ENCODE data around the gene GRN. TPM values are rescaled to one million over a fixed set of nuclear protein-coding genes. Genes with fewer than 3 reads are reported as not detected.

The GRN gene
- total RNA-seq, 1 donor, result 382 TPM

DNA sequence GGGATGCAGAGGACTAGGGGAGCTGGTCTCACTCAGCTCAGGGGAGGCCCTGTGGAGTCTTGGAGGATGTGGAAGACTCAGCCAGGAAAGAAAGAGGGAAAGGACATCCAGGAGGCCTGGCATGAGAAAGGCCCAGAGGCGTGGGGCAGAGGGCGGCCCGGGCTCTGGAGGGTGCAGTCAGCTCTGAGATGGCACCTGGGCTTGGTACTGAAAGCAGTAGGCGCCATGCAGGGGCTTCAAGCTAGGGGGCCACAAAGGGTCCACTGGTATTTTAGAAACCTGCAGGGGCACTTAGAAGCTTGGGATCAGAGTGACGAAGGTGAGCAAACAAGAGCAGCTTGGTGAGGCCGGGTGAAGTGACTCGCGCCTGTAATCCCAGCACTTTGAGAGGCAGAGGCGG lies 13.0 kb downstream of the GRN start:
- Histone ChIP-seq H4K20me1 (ENCODE audit: insufficient read depth, low read length) (no peaks in the 10 kb centered on the region), H3K36me3 (ENCODE audit: insufficient read depth, low read length) (no peaks in the 10 kb centered on the region), H2AFZ (ENCODE audit: low read length) (no peak overlapping the region), H3K4me3 (ENCODE audit: insufficient read depth, low read length) (no peak overlapping the region), H3K79me2 (ENCODE audit: insufficient read depth, low read length) (no peaks in the 10 kb centered on the region), H3K9me3 (ENCODE audit: low read depth, low read length) (no peaks in the 10 kb centered on the region), H3K4me1 (ENCODE audit: insufficient read depth, low read length) (no peaks in the 10 kb centered on the region), H3K27ac (ENCODE audit: low read depth, low read length) (no peak overlapping the region), H3K4me2 (ENCODE audit: insufficient read depth, low read length) (no peak overlapping the region), H3K27me3 (ENCODE audit: insufficient read depth, low read length) (peaks cover 3% of the 10 kb centered on the region)
- TF ChIP-seq, protein P1, sequence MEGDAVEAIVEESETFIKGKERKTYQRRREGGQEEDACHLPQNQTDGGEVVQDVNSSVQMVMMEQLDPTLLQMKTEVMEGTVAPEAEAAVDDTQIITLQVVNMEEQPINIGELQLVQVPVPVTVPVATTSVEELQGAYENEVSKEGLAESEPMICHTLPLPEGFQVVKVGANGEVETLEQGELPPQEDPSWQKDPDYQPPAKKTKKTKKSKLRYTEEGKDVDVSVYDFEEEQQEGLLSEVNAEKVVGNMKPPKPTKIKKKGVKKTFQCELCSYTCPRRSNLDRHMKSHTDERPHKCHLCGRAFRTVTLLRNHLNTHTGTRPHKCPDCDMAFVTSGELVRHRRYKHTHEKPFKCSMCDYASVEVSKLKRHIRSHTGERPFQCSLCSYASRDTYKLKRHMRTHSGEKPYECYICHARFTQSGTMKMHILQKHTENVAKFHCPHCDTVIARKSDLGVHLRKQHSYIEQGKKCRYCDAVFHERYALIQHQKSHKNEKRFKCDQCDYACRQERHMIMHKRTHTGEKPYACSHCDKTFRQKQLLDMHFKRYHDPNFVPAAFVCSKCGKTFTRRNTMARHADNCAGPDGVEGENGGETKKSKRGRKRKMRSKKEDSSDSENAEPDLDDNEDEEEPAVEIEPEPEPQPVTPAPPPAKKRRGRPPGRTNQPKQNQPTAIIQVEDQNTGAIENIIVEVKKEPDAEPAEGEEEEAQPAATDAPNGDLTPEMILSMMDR (IDR thresholded peaks at IDR 0.05; ENCODE audit: extremely low read depth, low read depth, low read length), result no peak
- DNase-seq (ENCODE audit: insufficient read length, low spot score, missing footprints), result peak; percentile 56

DNA sequence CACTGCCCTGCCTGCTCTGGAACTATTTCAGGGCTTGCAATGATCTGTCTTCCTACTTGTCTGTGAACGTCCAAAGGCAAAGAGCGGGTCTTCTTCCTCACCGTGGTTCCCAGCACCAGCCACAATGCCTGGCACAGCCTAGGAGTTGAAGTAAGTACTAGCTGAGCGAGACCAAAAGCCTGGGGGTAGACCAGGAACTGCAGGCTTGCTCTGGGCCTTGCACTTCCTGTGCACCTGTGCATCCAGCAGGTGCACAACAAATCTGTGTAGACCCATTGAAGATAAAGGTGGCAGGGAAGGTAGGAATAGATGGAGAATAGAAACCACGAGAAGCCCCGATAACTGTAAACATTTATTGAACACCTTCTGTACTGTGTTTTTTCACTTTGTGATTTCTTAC lies 13.9 kb downstream of the GRN start:
- no peaks in the 10 kb centered on the region for H4K20me1 ChIP-seq (ENCODE audit: insufficient read depth, low read length)
- H3K4me2 ChIP-seq (ENCODE audit: insufficient read depth, low read length), result no peak overlapping the region

DNA sequence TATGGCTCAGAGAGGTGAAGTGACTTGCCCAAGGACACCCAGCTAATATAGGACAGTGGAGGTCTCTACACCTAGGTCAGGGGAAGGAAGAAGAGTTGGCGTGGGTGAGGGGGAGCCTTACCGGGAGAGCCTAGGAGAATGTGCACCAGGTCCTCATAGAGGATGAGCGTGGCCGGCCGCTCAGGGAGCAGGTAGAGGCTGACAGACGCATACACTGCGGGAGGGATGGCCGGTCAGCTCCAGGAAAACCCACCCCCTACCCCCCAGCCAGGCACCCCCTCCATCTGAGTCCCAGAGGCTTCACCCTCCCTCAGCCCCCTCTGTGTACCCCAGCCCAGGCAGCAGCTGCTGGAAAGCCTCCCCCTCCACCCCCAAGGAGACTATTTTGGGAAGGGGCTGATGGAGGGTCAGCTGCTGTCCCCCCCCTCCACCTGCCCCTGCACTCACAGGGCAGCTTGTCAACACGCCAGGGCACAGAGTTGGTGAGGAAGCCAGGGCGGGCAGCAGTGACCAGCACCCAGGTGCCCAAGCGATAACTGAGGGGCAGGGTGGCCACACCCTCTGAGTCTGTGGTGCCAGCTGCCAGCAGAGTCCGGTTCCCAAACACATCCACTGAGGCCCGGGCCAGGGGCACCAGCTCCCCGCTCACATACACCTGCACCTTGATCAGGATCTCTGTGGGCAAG lies 14.5 kb downstream of the GRN start:
- DNase-seq (ENCODE audit: insufficient read length, low spot score, missing footprints), result peak; percentile 68
- H4K20me1 ChIP-seq (ENCODE audit: insufficient read depth, low read length), result no peaks in the 10 kb centered on the region

More for the DNA sequence above, 13.9 kb downstream of the GRN start:
- no peaks in the 10 kb centered on the region for H3K79me2 ChIP-seq (ENCODE audit: insufficient read depth, low read length)
- no peak overlapping the region for H3K4me3 ChIP-seq (ENCODE audit: insufficient read depth, low read length)
- no peak overlapping the region for H2AFZ ChIP-seq (ENCODE audit: low read length)
- no peak overlapping the region for H3K27ac ChIP-seq (ENCODE audit: low read depth, low read length)
- no peaks in the 10 kb centered on the region for H3K4me1 ChIP-seq (ENCODE audit: insufficient read depth, low read length)
- H3K9me3 ChIP-seq (ENCODE audit: low read depth, low read length), result no peaks in the 10 kb centered on the region
- TF ChIP-seq, protein P1 (IDR thresholded peaks at IDR 0.05; ENCODE audit: extremely low read depth, low read depth, low read length), result no peak
- no peaks in the 10 kb centered on the region for H3K36me3 ChIP-seq (ENCODE audit: insufficient read depth, low read length)
- DNase-seq (ENCODE audit: insufficient read length, low spot score, missing footprints), result peak; percentile 36
- peaks cover 3% of the 10 kb centered on the region for H3K27me3 ChIP-seq (ENCODE audit: insufficient read depth, low read length)

DNA sequence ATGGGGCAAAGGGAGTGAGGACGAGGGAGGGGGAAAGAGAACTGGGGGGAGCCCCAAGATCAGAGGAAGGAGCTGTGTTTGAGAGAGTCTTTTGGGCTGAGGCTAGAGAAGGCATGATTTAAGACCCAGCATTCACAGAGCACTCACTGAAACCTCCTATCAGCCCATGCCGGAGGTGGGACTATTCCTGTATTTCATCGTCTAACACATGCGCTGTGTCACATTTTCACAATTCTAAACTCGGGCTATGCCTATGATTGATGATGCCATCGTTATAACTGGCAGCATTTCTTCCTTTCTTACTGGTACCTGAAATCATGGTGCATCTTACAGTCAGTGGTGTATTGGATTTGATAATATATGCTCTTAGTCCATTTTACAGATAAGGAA lies 15.0 kb downstream of the GRN start:
- no peaks in the 10 kb centered on the region for H3K79me2 ChIP-seq (ENCODE audit: insufficient read depth, low read length)
- no peaks in the 10 kb centered on the region for H3K36me3 ChIP-seq (ENCODE audit: insufficient read depth, low read length)
- H3K4me3 ChIP-seq (ENCODE audit: insufficient read depth, low read length), result no peak overlapping the region
- H2AFZ ChIP-seq (ENCODE audit: low read length), result no peak overlapping the region
- no peaks in the 10 kb centered on the region for H3K4me1 ChIP-seq (ENCODE audit: insufficient read depth, low read length)
- peaks cover 3% of the 10 kb centered on the region for H3K27me3 ChIP-seq (ENCODE audit: insufficient read depth, low read length)
- TF ChIP-seq, protein P1 (IDR thresholded peaks at IDR 0.05; ENCODE audit: extremely low read depth, low read depth, low read length), result no peak
- DNase-seq (ENCODE audit: insufficient read length, low spot score, missing footprints), result peak; percentile 86
- no peaks in the 10 kb centered on the region for H3K9me3 ChIP-seq (ENCODE audit: low read depth, low read length)
- H3K27ac ChIP-seq (ENCODE audit: low read depth, low read length), result no peak overlapping the region
- H3K4me2 ChIP-seq (ENCODE audit: insufficient read depth, low read length), result no peak overlapping the region
- H4K20me1 ChIP-seq (ENCODE audit: insufficient read depth, low read length), result no peaks in the 10 kb centered on the region

More for the DNA sequence above, 14.5 kb downstream of the GRN start:
- Histone ChIP-seq H3K27me3 (ENCODE audit: insufficient read depth, low read length) (peaks cover 3% of the 10 kb centered on the region), H3K27ac (ENCODE audit: low read depth, low read length) (no peak overlapping the region), H3K79me2 (ENCODE audit: insufficient read depth, low read length) (no peaks in the 10 kb centered on the region), H2AFZ (ENCODE audit: low read length) (no peak overlapping the region), H3K4me3 (ENCODE audit: insufficient read depth, low read length) (no peak overlapping the region), H3K36me3 (ENCODE audit: insufficient read depth, low read length) (no peaks in the 10 kb centered on the region), H3K4me2 (ENCODE audit: insufficient read depth, low read length) (no peak overlapping the region), H3K4me1 (ENCODE audit: insufficient read depth, low read length) (no peaks in the 10 kb centered on the region), H3K9me3 (ENCODE audit: low read depth, low read length) (no peaks in the 10 kb centered on the region)
- TF ChIP-seq, protein P1 (IDR thresholded peaks at IDR 0.05; ENCODE audit: extremely low read depth, low read depth, low read length), result no peak
